Measurements from ENCODE around the gene PSTPIP1.
A peak's percentile ranks its signal among the peaks of the same experiment; 100 is the strongest.

The PSTPIP1 gene

DNA sequence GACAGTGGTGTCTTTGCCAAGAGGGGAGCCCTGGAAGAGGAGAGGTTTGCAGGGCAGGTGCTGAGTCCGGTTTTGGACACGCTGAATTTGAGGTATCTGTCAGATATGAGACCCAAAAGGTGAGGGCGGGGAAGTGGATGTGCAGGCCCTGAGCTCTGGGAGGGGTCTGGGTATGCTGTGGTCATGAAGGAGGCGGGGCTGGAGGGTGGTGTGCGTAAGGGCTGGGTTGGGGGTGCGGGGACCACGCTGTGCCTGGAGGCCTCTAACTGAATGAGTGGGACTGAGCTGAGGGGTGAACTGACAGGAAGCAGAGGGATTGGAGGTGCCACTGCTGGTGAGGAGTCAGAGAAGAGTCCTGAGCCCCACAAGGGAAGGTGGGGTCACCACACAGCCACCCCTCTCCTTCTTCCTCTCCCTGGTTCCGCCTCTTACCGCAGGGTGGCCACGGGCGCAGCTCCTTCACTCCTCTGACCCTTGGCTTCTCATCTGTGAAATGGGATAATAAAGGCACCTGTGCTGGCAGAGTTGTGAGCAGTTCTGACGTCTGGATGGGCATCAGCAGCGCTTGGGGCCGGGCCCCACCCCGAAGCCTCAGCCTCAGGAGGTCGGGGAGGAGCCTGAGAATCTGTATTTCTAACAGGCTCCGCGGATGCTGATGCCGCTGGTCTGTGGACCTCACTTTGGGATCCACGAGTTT lies 28.8 kb downstream of the PSTPIP1 start:
- H3K4me3 Mint-ChIP-seq, result no peak overlapping the region

GRCh38 chr15:77024273-77025082 lies 29.6 kb downstream of the PSTPIP1 start:
- Mint-ChIP-seq H3K4me3 (no peak overlapping the region), H3K36me3 (peaks cover 11% of the 10 kb centered on the region), H3K4me1 (peaks cover 17% of the 10 kb centered on the region), H3K27ac (no peak overlapping the region), H3K27me3 (no peaks in the 10 kb centered on the region), H3K9me3 (no peaks in the 10 kb centered on the region)
- ATAC-seq (ENCODE audit: low read depth) (peak; percentile 80), DNase-seq (ENCODE audit: low spot score in 2 of 2) (peak; percentile 73 to 82)

More for the DNA sequence above, 28.8 kb downstream of the PSTPIP1 start:
- Mint-ChIP-seq H3K9me3 (no peaks in the 10 kb centered on the region), H3K27ac (peak overlapping the region; percentile 36), H3K4me1 (peaks cover 17% of the 10 kb centered on the region), H3K27me3 (no peaks in the 10 kb centered on the region), H3K36me3 (peaks cover 14% of the 10 kb centered on the region)
- ATAC-seq (ENCODE audit: low read depth) (peak; percentile 15), DNase-seq (ENCODE audit: low spot score in 2 of 2) (no peak)

DNA sequence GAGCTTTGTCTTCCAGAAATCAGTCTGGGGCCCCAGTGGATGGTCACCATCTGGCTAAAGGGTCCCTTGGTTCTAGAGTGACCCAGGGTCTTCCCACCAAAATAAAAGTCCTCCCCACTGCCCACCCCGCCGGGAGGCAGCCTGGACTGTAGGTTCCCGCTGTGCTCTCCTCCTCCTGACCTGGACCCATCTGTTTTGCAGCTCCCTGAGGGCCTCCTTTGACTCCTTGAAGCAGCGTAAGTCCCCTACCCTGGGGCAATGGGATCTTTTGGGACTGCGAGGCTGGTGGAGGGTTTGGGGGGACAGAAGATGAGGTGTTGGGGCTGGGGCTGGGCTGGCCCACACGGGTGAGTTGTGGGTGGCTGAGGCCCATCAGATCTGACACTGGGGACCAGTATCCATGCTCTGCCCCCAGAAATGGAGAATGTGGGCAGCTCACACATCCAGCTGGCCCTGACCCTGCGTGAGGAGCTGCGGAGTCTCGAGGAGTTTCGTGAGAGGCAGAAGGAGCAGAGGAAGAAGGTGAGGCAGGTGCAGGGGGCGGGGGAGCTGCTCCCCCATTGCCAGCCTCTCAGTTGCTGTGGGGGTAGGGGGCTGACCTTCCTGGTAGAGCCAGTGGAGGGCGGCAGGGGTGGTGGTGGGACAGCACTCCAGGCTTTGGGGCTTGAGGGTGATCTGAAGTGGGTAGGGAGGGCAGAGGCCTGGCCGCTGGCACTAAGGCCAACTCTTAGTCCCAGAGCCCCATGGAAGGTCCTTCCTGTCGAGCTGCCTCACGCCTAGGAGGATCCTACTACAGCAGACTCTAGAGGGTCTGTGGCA lies 30.4 kb downstream of the PSTPIP1 start:
- Mint-ChIP-seq H3K27me3 (no peaks in the 10 kb centered on the region), H3K9me3 (no peaks in the 10 kb centered on the region), H3K4me3 (no peak overlapping the region), H3K27ac (no peak overlapping the region), H3K36me3 (peaks cover 9% of the 10 kb centered on the region), H3K4me1 (peaks cover 21% of the 10 kb centered on the region)
- ATAC-seq (ENCODE audit: low read depth) (no peak), DNase-seq (ENCODE audit: low spot score in 2 of 2) (no peak)

- no peak overlapping the region for H3K4me3 Mint-ChIP-seq
- no peak overlapping the region for H3K27ac Mint-ChIP-seq
- peaks cover 21% of the 10 kb centered on the region for H3K4me1 Mint-ChIP-seq
- H3K27me3 Mint-ChIP-seq, result no peaks in the 10 kb centered on the region
- H3K9me3 Mint-ChIP-seq, result no peaks in the 10 kb centered on the region
- H3K36me3 Mint-ChIP-seq, result peaks cover 7% of the 10 kb centered on the region
- ATAC-seq (ENCODE audit: low read depth) (no peak), DNase-seq (ENCODE audit: low spot score in 2 of 2) (no peak)
Measured at GRCh38 chr15:77025941-77026411, 31.1 kb downstream of the PSTPIP1 start.

DNA sequence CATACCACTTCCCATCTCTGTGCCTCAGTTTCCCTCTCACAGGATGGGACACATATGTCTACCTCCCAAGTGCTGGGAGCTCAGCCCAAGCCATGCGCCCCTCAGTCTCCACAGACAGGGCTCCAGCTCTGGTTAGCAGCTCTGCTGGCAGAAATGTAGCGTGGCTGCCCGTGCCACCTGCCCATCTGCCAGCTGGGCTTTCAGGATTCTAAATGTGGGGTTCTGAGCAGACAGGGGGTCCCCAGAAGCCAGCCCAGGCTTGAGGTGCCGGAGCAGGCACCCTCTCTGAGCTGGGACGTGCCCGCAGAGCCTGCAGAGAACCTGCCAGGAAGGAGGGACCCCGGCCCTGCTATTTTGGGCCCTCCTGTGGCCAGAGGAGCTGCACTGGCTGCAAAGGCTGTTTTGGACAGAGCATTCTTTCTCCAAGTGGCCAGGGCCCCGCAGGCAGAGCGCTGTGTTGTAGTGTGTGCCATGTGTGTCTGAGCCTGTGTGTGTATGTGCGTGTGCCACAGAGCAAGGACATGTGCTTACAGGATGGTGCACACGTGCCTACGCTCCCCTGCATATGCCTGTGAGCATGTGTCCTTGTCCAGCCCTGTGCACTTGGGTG lies 31.7 kb downstream of the PSTPIP1 start:
- Mint-ChIP-seq H3K27me3 (no peaks in the 10 kb centered on the region), H3K27ac (peak overlapping the region; percentile 62), H3K36me3 (peaks cover 7% of the 10 kb centered on the region), H3K4me1 (peaks cover 25% of the 10 kb centered on the region), H3K9me3 (no peaks in the 10 kb centered on the region), H3K4me3 (no peak overlapping the region)
- no peak for ATAC-seq (ENCODE audit: low read depth)
- no peak for DNase-seq (ENCODE audit: low spot score in 2 of 2)

GRCh38 chr15:77027111-77027696 lies 32.3 kb downstream of the PSTPIP1 start:
- no peak for ATAC-seq (ENCODE audit: low read depth)
- no peaks in the 10 kb centered on the region for H3K9me3 Mint-ChIP-seq

DNA sequence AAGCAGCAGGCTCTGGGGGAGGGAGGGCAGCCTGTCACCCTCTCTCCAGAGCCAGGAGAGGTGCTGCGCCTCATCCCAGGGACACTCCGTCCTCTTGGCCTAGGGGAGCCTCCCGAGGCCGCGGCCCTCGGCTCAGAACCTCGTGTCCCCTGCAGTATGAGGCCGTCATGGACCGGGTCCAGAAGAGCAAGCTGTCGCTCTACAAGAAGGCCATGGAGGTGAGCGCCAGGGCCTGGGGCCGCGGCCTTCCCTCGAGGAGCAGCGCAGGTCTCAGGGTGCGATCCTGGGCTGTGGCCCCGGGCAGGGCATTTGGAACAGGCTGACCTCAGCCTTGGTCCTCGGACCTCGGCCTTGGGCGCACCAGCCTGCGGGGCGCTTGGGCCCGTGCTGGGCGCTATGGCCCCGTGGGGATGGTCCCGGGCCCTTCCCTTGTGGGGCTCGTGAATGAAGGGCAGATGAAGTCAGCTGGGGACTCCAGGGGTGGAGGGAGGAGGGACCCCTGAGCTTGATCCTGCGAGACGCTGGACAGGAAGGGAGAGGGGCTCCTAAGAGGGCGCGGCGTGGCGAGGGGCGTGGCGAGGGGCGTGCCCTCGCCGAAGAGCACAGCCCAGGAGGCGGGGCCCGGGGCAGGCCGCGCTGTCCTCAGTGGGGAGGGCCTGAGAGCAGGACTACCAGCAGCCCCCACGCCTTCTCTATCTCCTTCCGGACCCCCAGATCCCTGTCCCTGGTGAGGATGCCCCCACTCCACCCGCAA lies 32.9 kb downstream of the PSTPIP1 start:
- Mint-ChIP-seq H3K4me1 (peaks cover 25% of the 10 kb centered on the region), H3K27me3 (no peaks in the 10 kb centered on the region), H3K36me3 (peaks cover 6% of the 10 kb centered on the region), H3K4me3 (no peak overlapping the region), H3K27ac (no peak overlapping the region), H3K9me3 (no peaks in the 10 kb centered on the region)
- DNase-seq (ENCODE audit: low spot score in 2 of 2) (no peak), ATAC-seq (ENCODE audit: low read depth) (no peak)

More at GRCh38 chr15:77027111-77027696, 32.3 kb downstream of the PSTPIP1 start:
- no peak for DNase-seq (ENCODE audit: low spot score in 2 of 2)
- Mint-ChIP-seq H3K4me3 (no peak overlapping the region), H3K36me3 (peaks cover 7% of the 10 kb centered on the region), H3K27me3 (no peaks in the 10 kb centered on the region), H3K4me1 (peaks cover 25% of the 10 kb centered on the region), H3K27ac (peak overlapping the region; percentile 62)

- Mint-ChIP-seq H3K9me3 (no peaks in the 10 kb centered on the region), H3K4me1 (peaks cover 19% of the 10 kb centered on the region), H3K36me3 (peaks cover 6% of the 10 kb centered on the region), H3K27me3 (no peaks in the 10 kb centered on the region), H3K4me3 (no peak overlapping the region), H3K27ac (peak overlapping the region; percentile 24)
- no peak for DNase-seq (ENCODE audit: low spot score in 2 of 2)
- ATAC-seq (ENCODE audit: low read depth), result no peak
Measured at GRCh38 chr15:77028451-77029165, 33.7 kb downstream of the PSTPIP1 start.

DNA sequence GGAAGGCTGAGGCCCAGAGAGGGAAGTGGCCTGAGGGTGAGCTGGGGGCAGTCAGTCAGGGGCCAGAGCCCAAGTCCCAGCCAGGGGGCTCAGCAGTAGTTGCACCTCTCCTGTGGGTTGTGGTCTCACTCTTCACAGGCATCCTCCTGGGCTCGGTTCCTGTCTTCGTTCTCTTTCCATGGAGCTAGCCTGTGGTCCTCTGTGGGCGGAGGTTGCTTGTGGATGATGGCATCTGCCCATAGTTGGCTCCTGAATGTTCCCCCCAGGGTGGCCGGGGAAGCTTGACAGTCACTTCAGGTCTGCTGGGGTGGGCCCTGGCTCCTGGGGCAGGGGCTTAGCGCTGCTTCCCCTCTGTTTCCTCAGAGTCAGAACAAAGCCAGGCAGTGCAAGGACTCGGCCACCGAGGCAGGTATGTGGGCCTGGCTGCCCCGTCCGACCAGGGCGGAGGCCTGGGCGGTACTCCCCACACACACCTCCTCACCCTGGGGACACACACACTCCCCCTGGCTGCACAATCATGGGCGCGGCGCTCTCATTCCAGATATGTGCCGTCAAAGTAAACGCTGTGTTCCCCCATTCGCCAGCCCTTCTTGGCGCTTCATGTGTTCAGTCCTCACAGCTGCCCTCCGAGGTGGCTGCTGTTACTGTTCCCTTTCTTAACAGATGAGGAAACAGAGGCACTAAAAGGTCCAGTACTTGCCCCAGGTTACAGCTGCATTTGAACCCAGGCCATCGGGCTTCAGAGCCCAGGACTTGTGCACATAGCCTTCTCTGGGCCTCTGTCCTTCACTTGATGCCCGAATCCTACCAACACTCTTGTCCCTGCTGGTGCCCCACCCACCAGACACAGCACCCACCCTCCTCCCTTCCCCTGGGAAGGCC lies 34.5 kb downstream of the PSTPIP1 start:
- H3K4me1 Mint-ChIP-seq, result peaks cover 18% of the 10 kb centered on the region
- ATAC-seq (ENCODE audit: low read depth) (no peak), DNase-seq (ENCODE audit: low spot score in 2 of 2) (no peak)
- peak overlapping the region; percentile 28 for H3K27ac Mint-ChIP-seq
- no peaks in the 10 kb centered on the region for H3K27me3 Mint-ChIP-seq
- no peaks in the 10 kb centered on the region for H3K9me3 Mint-ChIP-seq
- H3K36me3 Mint-ChIP-seq, result peaks cover 8% of the 10 kb centered on the region
- no peak overlapping the region for H3K4me3 Mint-ChIP-seq

DNA sequence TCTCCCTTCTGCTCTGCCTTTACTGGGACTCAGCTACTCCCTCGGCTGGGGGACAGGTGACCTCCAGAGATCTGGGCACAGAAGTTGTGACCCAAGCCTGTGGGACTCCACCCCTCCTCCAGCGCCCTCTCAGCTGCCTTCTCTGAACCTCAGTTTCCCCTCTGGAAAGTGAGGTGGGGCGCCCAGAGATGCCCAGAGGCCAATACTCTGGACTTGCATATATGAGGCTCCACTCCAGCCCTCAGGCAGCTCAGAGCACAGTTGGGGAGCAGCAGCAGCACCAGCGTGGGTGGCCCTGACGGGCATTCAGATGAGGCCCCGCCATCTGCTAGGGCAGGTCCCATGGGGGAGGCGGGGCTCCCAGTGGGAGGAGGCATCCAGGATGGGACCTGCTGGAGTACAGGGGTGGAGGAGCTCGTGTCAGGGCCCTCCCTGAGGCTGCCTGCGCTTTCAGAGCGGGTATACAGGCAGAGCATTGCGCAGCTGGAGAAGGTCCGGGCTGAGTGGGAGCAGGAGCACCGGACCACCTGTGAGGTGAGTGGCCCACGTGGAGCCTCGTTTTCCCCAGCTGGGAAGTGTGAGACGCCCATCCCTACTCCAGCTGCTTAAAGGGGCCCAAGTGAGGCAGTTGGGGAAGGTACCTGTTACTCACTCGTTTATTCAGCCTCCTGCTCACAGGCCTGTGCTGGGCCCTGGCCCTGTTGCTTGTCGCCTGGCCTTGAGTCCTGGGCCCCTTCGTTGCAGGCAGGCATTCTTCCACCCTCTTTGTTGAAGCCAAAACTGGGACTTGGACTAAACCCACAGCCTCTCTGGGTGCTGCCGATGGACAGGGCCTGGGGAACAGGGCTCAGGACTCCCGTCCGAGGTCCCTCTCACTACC lies 35.4 kb downstream of the PSTPIP1 start:
- Mint-ChIP-seq H3K9me3 (no peaks in the 10 kb centered on the region), H3K36me3 (peaks cover 7% of the 10 kb centered on the region), H3K27me3 (no peaks in the 10 kb centered on the region)

GRCh38 chr15:77030928-77031375 lies 36.0 kb downstream of the PSTPIP1 start:
- H3K4me1 Mint-ChIP-seq, result peaks cover 24% of the 10 kb centered on the region
- peaks cover 5% of the 10 kb centered on the region for H3K36me3 Mint-ChIP-seq
- H3K9me3 Mint-ChIP-seq, result no peaks in the 10 kb centered on the region
- no peak for DNase-seq (ENCODE audit: low spot score in 2 of 2)
- peak; percentile 2 for ATAC-seq (ENCODE audit: low read depth)
- peak overlapping the region; percentile 47 for H3K27ac Mint-ChIP-seq
- H3K4me3 Mint-ChIP-seq, result no peak overlapping the region
- H3K27me3 Mint-ChIP-seq, result no peaks in the 10 kb centered on the region

More for the DNA sequence above, 35.4 kb downstream of the PSTPIP1 start:
- ATAC-seq (ENCODE audit: low read depth), result no peak
- no peak for DNase-seq (ENCODE audit: low spot score in 2 of 2)
- H3K4me3 Mint-ChIP-seq, result no peak overlapping the region
- peak overlapping the region; percentile 28 for H3K27ac Mint-ChIP-seq
- H3K4me1 Mint-ChIP-seq, result peaks cover 22% of the 10 kb centered on the region
